GM12875 (cell line): Measurements from ENCODE around the gene SPECC1.

ENCODE experiments used
- H3K4me3 ChIP-seq: one replicate; pipeline ENCODE4 v1.5.1; 2011; ENCODE audit warnings: low read depth, low read length, control low read depth
- CTCF ChIP-seq: IDR thresholded peaks from 2 replicates; pipeline ENCODE4 v1.5.1; 2011; ENCODE audit warnings: low read depth, mild to moderate bottlenecking, control low read depth, inconsistent platforms, low read length, moderate library complexity, borderline replicate concordance; ENCODE audit not compliant: insufficient read depth

SPECC1 gene

DNA sequence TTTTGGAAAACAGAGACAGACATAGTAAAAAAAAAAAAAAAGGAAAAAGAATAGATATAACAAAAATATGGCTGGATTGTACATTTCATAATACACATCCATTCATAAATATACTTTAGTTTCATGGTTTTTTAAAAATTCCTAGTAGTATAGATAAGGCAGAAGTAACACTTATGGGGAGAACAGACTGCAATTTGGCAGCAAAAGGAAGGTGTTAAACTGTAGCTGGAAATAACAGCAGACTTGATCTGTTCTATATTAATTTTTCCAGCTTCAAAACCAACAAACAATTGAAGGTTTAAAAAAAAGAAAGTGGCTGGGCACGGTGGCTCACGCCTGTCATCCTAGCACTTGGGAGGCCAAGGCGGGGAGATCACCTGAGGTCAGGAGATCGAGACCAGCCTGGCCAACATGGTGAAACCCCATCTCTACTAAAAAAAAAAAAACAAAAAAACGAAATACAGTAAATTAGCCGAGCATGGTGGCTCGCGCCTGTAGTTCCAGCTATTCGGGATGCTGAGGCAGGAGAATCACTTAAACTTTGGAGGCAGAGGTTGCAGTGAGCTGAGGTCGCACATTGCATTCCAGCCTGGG, 191.8 kb downstream of the SPECC1 start:
- no peak for TF ChIP-seq CTCF
- H3K4me3 ChIP-seq = no peak overlapping the region

- TF ChIP-seq CTCF = no peak
- H3K4me3 ChIP-seq = no peak overlapping the region
Observed at GRCh38 chr17:20202141-20202621, 193.0 kb downstream of the SPECC1 start.

DNA sequence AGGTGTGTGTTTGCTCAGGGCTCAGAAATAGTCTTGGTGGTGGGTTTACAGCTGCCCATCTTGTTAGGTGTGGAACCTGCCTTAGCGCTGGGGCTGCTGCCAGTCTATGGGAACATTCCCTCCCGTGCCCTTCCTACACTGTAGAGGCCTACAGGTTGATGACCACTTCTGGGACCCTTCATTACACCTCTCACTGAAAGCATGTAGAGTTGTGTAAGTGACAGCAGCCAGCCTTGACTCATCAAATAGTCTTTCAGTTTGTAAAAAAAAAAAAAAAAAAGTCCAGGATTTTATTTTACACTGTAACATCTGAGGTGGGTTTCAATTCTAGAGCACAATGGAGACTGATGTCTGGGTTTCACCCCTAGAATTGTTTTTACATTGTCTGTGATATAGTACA, 193.9 kb downstream of the SPECC1 start:
- TF ChIP-seq CTCF = no peak
- H3K4me3 ChIP-seq = no peak overlapping the region

DNA sequence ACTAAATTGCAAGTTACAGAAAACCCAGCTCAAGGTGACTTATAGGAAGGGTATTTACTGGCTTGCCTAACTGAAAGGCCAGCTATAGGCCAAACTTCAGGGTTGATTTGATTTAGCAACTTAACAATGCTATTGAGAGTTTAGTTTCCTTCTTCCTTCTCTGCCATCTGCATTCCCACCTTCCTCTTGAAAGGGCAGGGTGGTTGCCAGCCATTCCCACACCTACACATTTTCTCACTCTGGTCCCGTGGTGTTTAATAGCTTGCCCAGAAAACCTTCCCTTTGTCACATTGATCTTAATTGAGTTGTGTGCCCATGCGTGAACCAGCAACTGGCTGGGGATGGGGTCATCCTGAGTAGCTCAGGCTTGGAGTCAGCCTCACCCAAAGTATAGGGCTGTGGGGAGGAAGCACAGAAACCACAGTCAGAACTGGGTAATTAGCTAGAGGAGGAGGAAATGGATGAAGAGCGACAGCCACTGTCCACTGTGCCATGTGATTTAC, 194.7 kb downstream of the SPECC1 start:
- TF ChIP-seq CTCF = no peak
- no peak overlapping the region for H3K4me3 ChIP-seq

- H3K4me3 ChIP-seq = no peak overlapping the region
- no peak for TF ChIP-seq CTCF
Observed at GRCh38 chr17:20205609-20206008, 196.4 kb downstream of the SPECC1 start.

DNA sequence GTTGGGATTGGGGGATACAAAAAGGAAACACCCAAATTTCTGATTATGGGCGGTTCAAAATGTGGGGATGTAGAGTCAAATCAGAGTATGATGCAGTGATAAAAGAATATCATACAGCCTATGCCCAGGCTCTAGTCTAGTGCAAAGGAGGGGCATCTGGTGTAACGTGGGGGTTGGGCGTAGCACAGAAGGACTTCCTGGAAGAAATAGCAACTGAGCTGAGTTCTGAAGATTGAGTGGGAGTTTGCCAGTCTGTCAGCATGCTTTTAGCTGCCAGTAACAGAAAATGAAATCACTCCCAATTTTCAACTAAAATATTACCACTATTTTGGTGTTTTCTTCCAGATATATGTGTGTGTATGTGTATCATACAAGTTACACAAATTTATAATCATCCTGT, 196.9 kb downstream of the SPECC1 start:
- TF ChIP-seq CTCF = no peak
- H3K4me3 ChIP-seq = no peak overlapping the region

GRCh38 chr17:20206591-20206990, 197.4 kb downstream of the SPECC1 start:
- H3K4me3 ChIP-seq = no peak overlapping the region
- no peak for TF ChIP-seq CTCF
